Activated CD4-positive, alpha-beta T cell treated with anti-CD3 and anti-CD28 coated beads for 24 hours (primary cell): ENCODE data around the gene B3GALNT1.

Experiments used
- DNase-seq, 2 donors: peaks; one replicate each; pipeline ENCODE4 v3.0.0-alpha.2; 2020; ENCODE audit warnings: low read depth in 2 of 2

B3GALNT1 gene

GRCh38 chr3:161104561-161105551 lies at the start of gene B3GALNT1:
Gene B3GALNT1, minus strand, starts transcription at chr3:161105349. Its CDS starts 18,595 bp downstream, at chr3:161086754.
- DNase-seq: peak in 1 of 2 donors; percentile 7

- no peak for DNase-seq
Measured at GRCh38 chr3:161153480-161153879, 48.3 kb upstream of the B3GALNT1 start.

- DNase-seq: no peak
Measured at GRCh38 chr3:161150001-161150525, 44.9 kb upstream of the B3GALNT1 start.

- no peak for DNase-seq
Measured at GRCh38 chr3:161149529-161149928, 44.4 kb upstream of the B3GALNT1 start.

- no peak for DNase-seq
Measured at GRCh38 chr3:161148832-161149475, 43.8 kb upstream of the B3GALNT1 start.

GRCh38 chr3:161142486-161142885 lies 37.3 kb upstream of the B3GALNT1 start:
- DNase-seq: no peak

GRCh38 chr3:161139686-161140085 lies 34.5 kb upstream of the B3GALNT1 start:
- no peak for DNase-seq

GRCh38 chr3:161137260-161137659 lies 32.1 kb upstream of the B3GALNT1 start:
- DNase-seq: no peak

- no peak for DNase-seq
Measured at GRCh38 chr3:161132391-161132790, 27.2 kb upstream of the B3GALNT1 start.

GRCh38 chr3:161126495-161126894 lies 21.3 kb upstream of the B3GALNT1 start:
- no peak for DNase-seq

- no peak for DNase-seq
Measured at GRCh38 chr3:161117646-161118045, 12.5 kb upstream of the B3GALNT1 start.

- no peak for DNase-seq
Measured at GRCh38 chr3:161108840-161109239, 3.7 kb upstream of the B3GALNT1 start.

- no peak for DNase-seq
Measured at GRCh38 chr3:161107311-161107710, 2.2 kb upstream of the B3GALNT1 start.

- DNase-seq: no peak
Measured at GRCh38 chr3:161103776-161104385, 1.3 kb downstream of the B3GALNT1 start.

GRCh38 chr3:161101609-161102008 lies 3.5 kb downstream of the B3GALNT1 start:
- no peak for DNase-seq

- DNase-seq: no peak
Measured at GRCh38 chr3:161100994-161101393, 4.2 kb downstream of the B3GALNT1 start.

GRCh38 chr3:161096771-161097367 lies 8.3 kb downstream of the B3GALNT1 start:
- DNase-seq: no peak

- DNase-seq: no peak
Measured at GRCh38 chr3:161093895-161094294, 11.3 kb downstream of the B3GALNT1 start.

GRCh38 chr3:161084277-161084676 lies 20.9 kb downstream of the B3GALNT1 start:
- no peak for DNase-seq

GRCh38 chr3:161083131-161083530 lies 22.0 kb downstream of the B3GALNT1 start:
- no peak for DNase-seq

GRCh38 chr3:161082063-161082462 lies 23.1 kb downstream of the B3GALNT1 start:
- no peak for DNase-seq

- DNase-seq: no peak
Measured at GRCh38 chr3:161081633-161082032, 23.5 kb downstream of the B3GALNT1 start.
